ENCODE results near the gene MON1B. TPM values are rescaled to one million over a fixed set of nuclear protein-coding genes. Genes with fewer than 3 reads are reported as not detected.

MON1B gene
- total RNA-seq, 4 donors from 2014 or later: 13.9 to 22.9 (median 18.8) TPM

GRCh38 chr16:77166726-77167125, 24.3 kb upstream of the MON1B start:
- no peak for TF ChIP-seq CTCF (IDR thresholded peaks at IDR 0.05)
- no peak for TF ChIP-seq POLR2A (IDR thresholded peaks at IDR 0.05)
- 64 to 67% methylated on average over 2 of the region's 2 CpGs for WGBS, 2 donors
- intact Hi-C loops (cut with DNase I; ENCODE audit: low total_unique reads): no loop called here

GRCh38 chr16:77168901-77169300, 22.1 kb upstream of the MON1B start:
- 53 to 56% methylated on average over 4 of the region's 4 CpGs for WGBS, 2 donors
- no peak for TF ChIP-seq CTCF (IDR thresholded peaks at IDR 0.05)
- no peak for TF ChIP-seq POLR2A (IDR thresholded peaks at IDR 0.05)
- intact Hi-C loops (cut with DNase I; ENCODE audit: low total_unique reads): no loop called here
- no peak for DNase-seq (ENCODE audit: low spot score in 2 of 2)
- H3K4me3 ChIP-seq (ENCODE audit: low read depth, poor library complexity, severe bottlenecking): no peak overlapping the region

More at GRCh38 chr16:77166726-77167125, 24.3 kb upstream of the MON1B start:
- H3K4me3 ChIP-seq (ENCODE audit: low read depth, poor library complexity, severe bottlenecking): no peak overlapping the region
- DNase-seq (ENCODE audit: low spot score in 2 of 2): no peak

- WGBS, 2 donors: 17 to 18% methylated on average over 6 of the region's 6 CpGs
- DNase-seq (ENCODE audit: low spot score in 2 of 2): no peak
- no peak overlapping the region for H3K4me3 ChIP-seq (ENCODE audit: low read depth, poor library complexity, severe bottlenecking)
- TF ChIP-seq CTCF (IDR thresholded peaks at IDR 0.05) (no peak), POLR2A (IDR thresholded peaks at IDR 0.05) (no peak)
- intact Hi-C loops (cut with DNase I; ENCODE audit: low total_unique reads): loop anchor here (5.0 kb wide), 1 partner anchor 1382 kb away; no protein-coding TSS in a partner anchor
Observed at GRCh38 chr16:77169650-77170236, 21.2 kb upstream of the MON1B start.

- no peak for TF ChIP-seq CTCF (IDR thresholded peaks at IDR 0.05)
- no peak for TF ChIP-seq POLR2A (IDR thresholded peaks at IDR 0.05)
- intact Hi-C loops (cut with DNase I; ENCODE audit: low total_unique reads): loop anchor here (5.0 kb wide), 1 partner anchor 1384 kb away; no protein-coding TSS in a partner anchor
- no peak overlapping the region for H3K4me3 ChIP-seq (ENCODE audit: low read depth, poor library complexity, severe bottlenecking)
- 46 to 60% methylated on average over 4 of the region's 4 CpGs for WGBS, 2 donors
- no peak for DNase-seq (ENCODE audit: low spot score in 2 of 2)
Observed at GRCh38 chr16:77170805-77171204, 20.2 kb upstream of the MON1B start.

- intact Hi-C loops (cut with DNase I; ENCODE audit: low total_unique reads): loop anchor here (5.0 kb wide), 1 partner anchor 1385 kb away; no protein-coding TSS in a partner anchor
- no peak for TF ChIP-seq POLR2A (IDR thresholded peaks at IDR 0.05)
- no peak for TF ChIP-seq CTCF (IDR thresholded peaks at IDR 0.05)
- DNase-seq (ENCODE audit: low spot score in 2 of 2): no peak
Observed at GRCh38 chr16:77171745-77172635, 19.0 kb upstream of the MON1B start.

More at GRCh38 chr16:77171745-77172635, 19.0 kb upstream of the MON1B start:
- no peak overlapping the region for H3K4me3 ChIP-seq (ENCODE audit: low read depth, poor library complexity, severe bottlenecking)
- WGBS, 2 donors: 41 to 51% methylated on average over 5 of the region's 5 CpGs
